HG03159 (cell line): ENCODE measurements around the gene DLEC1.

ENCODE experiments used
- ATAC-seq: cut with Tn5 transposase; IDR thresholded peaks from one replicate; pipeline ENCODE4 v1.9.1; 2021; ENCODE audit warnings: mild to moderate bottlenecking, moderate library complexity; ENCODE audit not compliant: unreplicated experiment

DLEC1 gene

GRCh38 chr3:38105525-38105924 is 66.5 kb downstream of the DLEC1 start:
- ATAC-seq = no peak

GRCh38 chr3:38107911-38108648 is 69.1 kb downstream of the DLEC1 start:
- no peak for ATAC-seq

GRCh38 chr3:38108649-38109579 is 69.9 kb downstream of the DLEC1 start:
- no peak for ATAC-seq

DNA sequence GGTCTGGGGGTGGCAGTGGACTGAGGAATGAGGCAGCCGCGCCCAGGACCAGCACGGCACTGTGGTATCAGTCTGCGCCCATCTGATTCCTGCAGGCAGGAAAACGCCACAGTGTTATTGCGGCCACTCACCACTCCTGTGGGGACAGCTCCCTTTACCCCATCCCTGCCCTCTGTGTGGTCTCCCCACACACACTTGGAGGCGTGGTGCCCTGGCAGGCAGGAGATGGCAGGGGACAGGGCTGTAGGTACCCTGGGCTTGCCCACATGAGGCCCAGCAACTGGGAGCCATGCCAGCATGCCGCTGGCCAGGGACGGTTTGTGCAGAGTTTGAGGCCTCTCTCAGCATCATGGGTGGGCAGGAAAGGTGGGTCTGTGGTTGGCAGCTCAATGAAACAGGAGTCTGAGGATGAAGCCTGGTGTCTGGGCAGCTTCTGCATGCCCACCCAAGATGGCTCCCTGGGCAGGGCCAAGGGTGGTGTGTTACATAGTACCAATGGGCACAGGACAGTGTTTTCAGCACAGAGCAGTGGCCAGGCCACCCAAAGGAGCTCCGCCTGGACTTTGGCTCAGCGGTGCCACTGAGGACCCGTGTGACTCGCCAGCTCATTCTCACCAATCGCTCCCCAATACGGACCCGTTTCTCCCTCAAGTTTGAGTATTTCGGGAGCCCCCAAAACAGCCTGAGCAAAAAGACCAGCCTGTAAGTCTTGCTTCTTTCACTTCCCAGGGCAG is 70.7 kb downstream of the DLEC1 start:
- no peak for ATAC-seq

- ATAC-seq = no peak
Observed at GRCh38 chr3:38110314-38111050, 71.5 kb downstream of the DLEC1 start.

GRCh38 chr3:38111201-38111600 is 72.2 kb downstream of the DLEC1 start:
- no peak for ATAC-seq

DNA sequence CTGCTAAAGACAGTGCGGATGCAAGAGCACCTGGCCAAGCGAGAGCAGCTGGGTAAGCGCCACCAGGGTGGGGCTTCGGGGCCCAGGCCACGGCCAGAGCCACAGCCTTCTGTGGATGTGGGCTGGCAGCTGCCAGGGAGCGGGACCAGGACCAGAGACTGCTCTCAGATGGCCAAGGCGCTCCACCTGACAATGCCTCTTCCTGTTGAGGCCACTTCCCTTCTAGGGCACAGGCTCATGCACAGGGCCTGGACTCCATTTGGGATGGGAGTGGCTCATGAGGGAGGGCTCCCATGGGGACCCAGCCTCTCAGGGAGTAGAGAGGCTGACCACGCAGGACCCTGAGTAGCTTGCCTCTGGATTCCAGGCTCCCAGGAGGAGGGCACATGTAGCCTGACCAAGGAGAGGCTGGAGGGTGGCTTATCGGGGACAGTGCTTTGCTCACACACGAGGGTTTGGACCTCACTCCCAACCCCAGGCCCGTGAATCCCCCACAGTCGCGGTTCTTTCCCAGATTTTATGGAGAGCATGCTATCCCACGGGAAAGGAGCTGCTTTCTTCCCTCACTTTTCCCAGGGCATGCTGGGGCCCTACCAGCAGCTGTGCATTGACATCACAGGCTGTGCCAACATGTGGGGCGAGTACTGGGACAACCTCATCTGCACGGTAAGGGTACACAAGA is 72.8 kb downstream of the DLEC1 start:
- no peak for ATAC-seq

- ATAC-seq = no peak
Observed at GRCh38 chr3:38112378-38112761, 73.4 kb downstream of the DLEC1 start.

GRCh38 chr3:38114052-38114874 is 75.3 kb downstream of the DLEC1 start:
- ATAC-seq = no peak

DNA sequence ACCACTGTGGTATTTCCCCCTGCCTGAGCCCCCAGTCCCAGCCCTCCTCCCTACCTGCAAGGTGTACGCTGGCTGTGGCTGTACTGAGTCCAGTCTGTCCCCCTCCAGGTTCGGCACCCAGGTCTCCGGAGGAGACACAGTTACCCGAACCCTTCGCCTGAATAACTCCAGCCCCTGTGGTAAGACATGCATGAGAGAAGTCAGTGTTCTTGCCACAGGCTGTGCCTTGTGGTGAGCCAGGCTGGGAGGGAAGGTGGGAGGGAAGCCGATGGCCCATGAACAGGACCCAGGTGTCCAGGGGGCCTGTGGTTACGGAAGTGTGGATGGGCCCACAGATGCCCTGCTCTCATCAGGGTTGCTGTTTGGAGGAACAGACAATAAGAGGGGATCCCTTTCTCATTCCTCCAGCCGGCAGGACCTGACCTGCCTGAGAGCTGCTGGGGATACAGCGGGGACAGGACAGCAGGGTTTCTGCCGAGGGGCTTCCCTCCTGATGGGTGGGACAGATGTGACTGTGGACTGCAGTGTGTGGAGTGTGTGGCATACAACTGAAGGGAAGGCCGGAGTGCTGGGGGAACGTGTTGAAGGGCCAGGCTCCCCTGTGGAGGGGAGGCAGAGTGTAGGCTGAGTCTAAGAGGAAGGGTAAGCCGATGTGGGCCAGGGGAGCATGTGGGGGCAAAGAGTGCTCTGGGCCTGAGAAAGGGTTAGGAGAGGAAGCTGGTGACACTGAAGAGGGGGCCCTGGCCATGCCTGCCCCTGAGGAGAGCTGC is 76.1 kb downstream of the DLEC1 start:
- no peak for ATAC-seq

- ATAC-seq = no peak
Observed at GRCh38 chr3:38115645-38116427, 76.8 kb downstream of the DLEC1 start.

GRCh38 chr3:38116471-38117162 is 77.6 kb downstream of the DLEC1 start:
- ATAC-seq = no peak

DNA sequence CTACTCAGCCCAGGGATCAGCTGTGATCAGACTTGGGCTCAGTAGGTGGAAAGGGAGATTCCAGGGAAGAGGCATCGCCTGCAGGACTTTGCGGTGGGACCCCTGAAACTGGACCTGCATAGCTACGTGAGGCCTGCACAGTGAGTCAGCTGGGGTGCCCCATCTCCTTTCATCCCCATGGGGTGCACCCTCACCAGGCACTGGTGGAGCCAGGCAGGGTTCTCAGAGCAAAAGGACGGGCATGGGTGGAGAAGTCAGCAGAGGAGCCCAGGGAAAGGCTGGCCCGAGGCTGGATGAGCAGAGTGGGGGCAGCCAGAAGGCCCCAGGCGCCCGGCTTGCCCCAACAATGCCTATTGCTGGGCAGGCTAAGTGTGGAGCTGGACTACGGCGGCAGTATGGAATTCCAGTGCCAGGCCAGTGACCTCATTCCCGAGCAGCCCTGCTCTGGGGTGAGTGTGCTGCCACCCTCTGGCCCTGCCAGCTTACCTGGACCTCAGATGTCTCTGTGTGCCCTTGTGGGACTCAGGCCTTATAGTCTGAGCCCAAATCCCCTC is 78.2 kb downstream of the DLEC1 start:
- ATAC-seq = no peak

DNA sequence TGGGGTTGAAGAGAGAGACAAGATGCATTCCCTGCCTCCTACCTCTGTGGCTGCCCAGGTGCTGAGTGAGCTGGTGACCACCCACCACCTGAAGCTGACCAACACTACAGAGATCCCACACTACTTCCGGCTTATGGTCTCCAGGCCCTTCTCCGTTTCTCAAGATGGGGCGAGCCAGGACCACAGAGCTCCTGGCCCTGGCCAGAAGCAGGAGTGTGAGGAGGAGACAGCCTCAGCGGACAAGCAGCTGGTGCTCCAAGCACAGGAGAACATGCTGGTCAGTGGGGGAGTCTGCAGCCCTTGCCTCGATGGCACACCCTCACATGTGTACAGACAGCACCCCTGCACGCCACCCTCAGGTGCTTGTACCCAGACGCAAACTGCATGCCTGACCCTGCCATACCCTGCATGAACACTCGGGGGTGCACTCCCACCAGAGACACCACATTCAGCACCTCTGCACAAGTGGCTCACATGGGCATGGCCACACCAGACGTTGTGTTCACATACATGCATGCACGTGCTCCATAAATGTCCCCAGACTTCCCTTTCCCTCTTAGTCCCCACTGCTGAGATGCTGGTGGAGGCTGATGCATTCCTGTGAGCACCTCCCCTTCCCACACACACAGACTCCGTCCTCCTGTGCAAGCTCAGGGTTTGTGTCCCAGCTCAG is 78.9 kb downstream of the DLEC1 start:
- ATAC-seq = peak; percentile 78

- ATAC-seq = no peak
Observed at GRCh38 chr3:38118421-38119247, 79.6 kb downstream of the DLEC1 start.

DNA sequence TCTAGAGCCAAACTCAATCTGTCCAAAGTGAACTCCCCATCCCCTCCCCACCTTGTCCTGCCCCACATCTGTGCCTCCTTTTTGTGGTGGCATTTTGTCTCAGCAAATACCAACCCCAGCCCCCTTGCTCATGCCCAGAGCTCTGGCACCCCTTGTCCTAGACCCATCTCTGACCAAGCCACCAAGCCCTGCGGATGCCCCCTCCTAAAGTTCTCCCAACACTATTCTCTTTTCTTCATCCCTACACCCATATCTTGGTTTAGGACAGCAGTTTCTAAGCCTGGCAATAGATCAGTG is 80.2 kb downstream of the DLEC1 start:
- no peak for ATAC-seq
